Heart left ventricle (tissue), 16 donors: ENCODE results near the gene GRAMD4. TPM values are rescaled to one million over a fixed set of nuclear protein-coding genes. Genes with fewer than 3 reads are reported as not detected.

Experiments used
- ATAC-seq, 4 donors: fragments of 200-7000 bp; cut with Tn5 transposase; one replicate each; pipeline ENCODE4 v1.9.1; 2020 to 2022; ENCODE audit warnings: moderate library complexity in 4 of 4, mild to moderate bottlenecking in 3 of 4, moderate number of reproducible peaks in 1 of 4
- DNase-seq, 5 donors: peaks; one replicate each; pipeline ENCODE4 v3.0.0-alpha.2; 2020
- H3K27ac ChIP-seq, 12 donors: fragments of 200-600 bp; sonication (generic) in 4 of 12; one replicate each; pipeline versions ENCODE4 v1.5.0 to v1.8.0; 2016 to 2022; ENCODE audit warnings: mild to moderate bottlenecking in 2 of 12
- H3K27me3 ChIP-seq, 9 donors: fragments of 200-600 bp; sonication (generic) in 2 of 9; one replicate each; pipeline versions ENCODE4 v1.5.1 to v1.8.0; 2016 to 2022; ENCODE audit warnings: mild to moderate bottlenecking in 3 of 9
- H3K36me3 ChIP-seq, 9 donors: fragments of 200-600 bp; sonication (generic) in 2 of 9; one replicate each; pipeline versions ENCODE4 v1.5.0 to v1.8.0; 2018 to 2022; ENCODE audit warnings: mild to moderate bottlenecking in 2 of 9
- H3K4me1 ChIP-seq, 12 donors: fragments of 200-600 bp; sonication (generic) in 4 of 12; one replicate each; pipeline versions ENCODE4 v1.5.0 to v1.8.0; 2016 to 2022; ENCODE audit warnings: mild to moderate bottlenecking in 3 of 12
- H3K4me3 ChIP-seq, 12 donors: fragments of 200-600 bp; sonication (generic) in 4 of 12; one replicate each; pipeline versions ENCODE4 v1.5.0 to v1.8.0; 2017 to 2022; ENCODE audit warnings: mild to moderate bottlenecking in 9 of 12, moderate library complexity in 4 of 12
- H3K9me3 ChIP-seq, 12 donors: fragments of 200-600 bp; sonication (generic) in 4 of 12; one replicate each; pipeline versions ENCODE4 v1.5.0 to v1.8.0; 2016 to 2022; ENCODE audit warnings: mild to moderate bottlenecking in 1 of 12
- POLR2A ChIP-seq, 2 donors: fragments of 450-650 bp; IDR thresholded peaks; one replicate each; pipeline ENCODE4 v1.6.1; 2017; ENCODE audit warnings: antibody characterized with exemption in 2 of 2, mild to moderate bottlenecking in 2 of 2, moderate library complexity in 2 of 2
- WGBS, 4 donors: extraction: QIAGEN DNeasy Blood & Tissue Kit in 2 of 4; methylation state at CpG; one replicate each; pipeline versions ENCODE4 v1.1.5 to v1.1.7; 2013 to 2018; 5-methylcytosine and 5-hydroxymethylcytosine counted together
- intact Hi-C, 10 donors: fragments of 100-400 bp; cut with DNase I; formaldehyde crosslinking; loops; one replicate each; pipeline versions ENCODE4 v1.11.1 to v1.14.2; 2022
- polyA plus RNA-seq, 2 donors: library from polyadenylated mRNA; stranded (reverse); fragments of 200-250 nt; gene quantifications; one replicate each; pipeline ENCODE4 v1.2.3, GENCODE V29; 2013
- total RNA-seq, 9 donors: library from RNA; depleted of rRNA in 2 of 9; stranded (reverse); fragments of >200 nt in 2 of 9; fragmentation: NEBNext Ultra II Directional in 3 of 9; extraction: Animal tissue kit (Norgen Biotek cat#: 25700) in 3 of 9; gene quantifications; one replicate each; pipeline versions ENCODE4 v1.1.0 to v1.2.4, GENCODE V29; 2016 to 2023
- TF ChIP-seq, protein P1 (sequence below), 12 donors: fragments of 200-600 bp; sonication (generic) in 4 of 12; IDR thresholded peaks; one replicate each; pipeline versions ENCODE4 v1.5.0 to v1.8.0; 2018 to 2022; ENCODE audit warnings: antibody characterized with exemption in 12 of 12, mild to moderate bottlenecking in 5 of 12
- donor health status: ischemic (EF 13 %, LVEDD 7.1; RV severe dilation, severe dysfunction).
- donor health status: healthy with polysubstance abuse.
- donor health status: DM: no; HTN: yes; CAD: no.
- donor health status: DM: no; HTN: no; CAD: no.
- donor health status: ischemic (EF 25% LVEDD 6.9; RV normal size, moderate dysfunction).
- donor health status: ischemic (EF 25% LVEDD 5.7; RV mildly dilated, moderate dysfunction).
- donor health status: healthy.
- donor health status: DM: yes; HTN: yes; CAD: no.
- donor health status: ischemic (EF 35%, LVEDD 5.7; RV mildly dilated, moderate dysfunction).
- donor health status: nonischemic (EF 11% LVEDD 7.7; RV severe dilation, severe dysfunction).
- donor health status: DM: yes; HTN: yes; CAD: no.
- donor health status: PGD.
- donor health status: ischemic (EF 29% LVEDD 5.4; RV normal size, mild dysfunction).
- donor health status: nonischemic (EF 23%, LVEDD 6.1; RV moderate dilation, normal function).

The GRAMD4 gene
- total and polyA plus RNA-seq, 11 donors, result 22.4 to 122 (median 63.1) TPM

DNA sequence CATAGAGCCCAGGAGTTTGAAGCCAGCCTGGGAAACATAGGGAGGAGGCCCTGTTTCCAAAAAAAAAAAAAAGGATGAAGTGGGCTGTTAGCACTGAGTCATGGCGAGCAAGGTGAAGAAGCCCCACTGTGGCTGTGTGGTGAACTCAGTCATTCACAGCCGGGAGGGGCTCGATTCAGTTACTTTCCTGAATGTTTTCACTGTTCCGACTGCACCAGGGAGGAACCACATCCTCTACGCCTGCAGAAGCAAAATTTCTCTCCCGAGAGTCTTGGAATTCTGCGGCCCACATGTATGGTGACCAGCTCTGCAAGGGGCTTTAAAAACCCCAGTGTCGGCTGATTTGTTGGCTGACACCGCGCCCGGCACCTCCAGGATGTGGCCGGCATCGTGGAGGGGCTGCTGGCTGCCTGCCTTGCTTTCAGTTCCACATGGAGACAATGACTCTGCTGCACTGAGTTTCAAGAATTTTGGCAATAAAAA is 27.8 kb upstream of the GRAMD4 start:
- intact Hi-C loops, result no loop called here
- H3K4me3 ChIP-seq, result peak overlapping the region in 9 of 12 donors; percentile 13 to 47 (median 36)
- peaks cover 11 to 93% (median 75%) of the 10 kb centered on the region in 12 donors for H3K4me1 ChIP-seq
- TF ChIP-seq, protein P1, sequence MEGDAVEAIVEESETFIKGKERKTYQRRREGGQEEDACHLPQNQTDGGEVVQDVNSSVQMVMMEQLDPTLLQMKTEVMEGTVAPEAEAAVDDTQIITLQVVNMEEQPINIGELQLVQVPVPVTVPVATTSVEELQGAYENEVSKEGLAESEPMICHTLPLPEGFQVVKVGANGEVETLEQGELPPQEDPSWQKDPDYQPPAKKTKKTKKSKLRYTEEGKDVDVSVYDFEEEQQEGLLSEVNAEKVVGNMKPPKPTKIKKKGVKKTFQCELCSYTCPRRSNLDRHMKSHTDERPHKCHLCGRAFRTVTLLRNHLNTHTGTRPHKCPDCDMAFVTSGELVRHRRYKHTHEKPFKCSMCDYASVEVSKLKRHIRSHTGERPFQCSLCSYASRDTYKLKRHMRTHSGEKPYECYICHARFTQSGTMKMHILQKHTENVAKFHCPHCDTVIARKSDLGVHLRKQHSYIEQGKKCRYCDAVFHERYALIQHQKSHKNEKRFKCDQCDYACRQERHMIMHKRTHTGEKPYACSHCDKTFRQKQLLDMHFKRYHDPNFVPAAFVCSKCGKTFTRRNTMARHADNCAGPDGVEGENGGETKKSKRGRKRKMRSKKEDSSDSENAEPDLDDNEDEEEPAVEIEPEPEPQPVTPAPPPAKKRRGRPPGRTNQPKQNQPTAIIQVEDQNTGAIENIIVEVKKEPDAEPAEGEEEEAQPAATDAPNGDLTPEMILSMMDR (IDR thresholded peaks at IDR 0.05), result no peak
- TF ChIP-seq POLR2A (IDR thresholded peaks at IDR 0.05), result no peak
- H3K27ac ChIP-seq, result peak overlapping the region; percentile 50 to 92 (median 87)
- 5 to 7% (median 6%) methylated on average over 13 of the region's 13 CpGs for WGBS, 4 donors
- H3K9me3 ChIP-seq, result no peaks in the 10 kb centered on the region
- DNase-seq (peak in 4 of 5 donors; percentile 74 to 80 (median 75)), ATAC-seq (peak in 1 of 4 donors; percentile 14)
- no peaks in the 10 kb centered on the region for H3K27me3 ChIP-seq
- no peaks in the 10 kb centered on the region for H3K36me3 ChIP-seq

DNA sequence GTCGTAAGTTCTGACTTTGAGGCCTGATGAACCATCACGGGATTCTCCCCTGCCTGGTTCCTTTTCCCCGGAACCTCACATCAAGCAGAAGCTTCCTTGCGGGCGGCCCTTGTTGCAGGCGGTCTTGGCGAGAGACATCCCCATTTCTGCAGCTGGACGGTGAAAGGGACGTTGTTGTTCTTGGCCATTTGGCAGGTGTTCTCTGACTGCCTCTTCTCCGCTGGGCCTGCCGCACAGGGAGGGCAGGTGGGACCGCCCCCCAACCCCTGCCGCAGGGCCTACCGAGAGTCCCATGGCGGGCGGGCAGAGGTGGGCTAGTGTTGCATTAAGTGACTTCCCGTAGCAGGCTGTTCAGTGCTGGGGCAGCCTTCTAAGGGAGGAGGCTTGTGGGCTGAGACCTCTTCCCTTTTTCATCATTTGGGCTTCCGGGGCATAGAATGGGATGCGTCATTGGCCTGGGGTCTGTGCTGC is 26.9 kb upstream of the GRAMD4 start:
- Histone ChIP-seq H3K9me3 (no peaks in the 10 kb centered on the region), H3K4me3 (peak overlapping the region in 4 of 12 donors; percentile 36 to 47 (median 41)), H3K4me1 (peaks cover 11 to 85% (median 69%) of the 10 kb centered on the region in 12 donors), H3K27ac (peak overlapping the region; percentile 11 to 92 (median 87)), H3K27me3 (no peaks in the 10 kb centered on the region), H3K36me3 (no peaks in the 10 kb centered on the region)
- TF ChIP-seq POLR2A (IDR thresholded peaks at IDR 0.05), result no peak
- TF ChIP-seq, protein P1 (IDR thresholded peaks at IDR 0.05), result no peak
- intact Hi-C loops, result no loop called here
- peak in 1 of 4 donors; percentile 6 for ATAC-seq
- DNase-seq, result peak in 1 of 5 donors; percentile 59
- 63 to 74% (median 64%) methylated on average over 19 of the region's 19 CpGs for WGBS, 4 donors

DNA sequence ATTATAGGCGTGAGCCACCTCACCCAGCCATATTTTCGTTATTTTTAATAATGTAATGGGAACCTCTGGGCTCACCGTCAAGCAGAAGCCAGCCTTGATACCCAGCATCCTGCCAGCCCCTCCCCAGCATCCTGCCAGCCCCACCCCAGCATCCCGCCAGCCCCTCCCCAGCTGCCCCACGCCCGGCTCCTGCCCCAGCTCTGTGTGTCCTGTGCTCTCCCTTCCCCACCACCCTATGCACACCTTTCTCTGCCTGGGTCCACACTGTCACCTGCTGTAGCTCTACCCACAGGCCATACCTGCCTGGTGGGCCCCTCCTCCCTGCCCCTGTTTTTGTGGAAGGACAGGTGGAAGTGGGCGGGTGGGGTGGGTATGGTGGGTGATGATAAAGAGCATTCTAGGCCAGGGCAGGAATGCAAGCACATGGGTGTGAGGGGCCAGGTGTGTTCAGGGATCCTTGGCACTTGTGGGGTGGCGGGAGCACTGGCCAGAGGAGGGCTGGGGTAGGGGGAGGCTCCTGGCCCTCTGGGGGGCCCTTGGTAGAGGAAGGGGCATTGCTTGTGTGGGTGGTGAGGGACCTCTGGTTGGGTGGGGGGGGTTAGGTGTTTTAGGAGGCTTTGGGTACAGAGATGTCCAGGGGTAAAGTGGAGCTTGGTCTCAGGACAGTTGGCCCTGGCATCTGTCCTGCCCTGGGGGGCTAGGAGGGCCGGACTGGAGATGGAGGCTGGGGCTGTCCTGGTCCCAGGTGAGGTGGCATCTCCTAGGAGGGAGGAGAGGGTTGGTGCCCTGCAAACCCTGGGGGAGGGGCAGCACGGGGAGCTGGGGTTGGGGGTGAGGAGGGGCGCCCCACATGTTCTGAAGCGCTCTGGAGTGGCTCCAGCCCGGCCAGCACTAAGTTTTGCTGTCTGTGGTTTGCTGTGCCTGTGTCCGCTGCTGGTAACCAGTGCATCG is 25.9 kb upstream of the GRAMD4 start:
- WGBS, 4 donors, result 83 to 90% (median 86%) methylated on average over 14 to 15 of the region's 15 CpGs
- no peak for TF ChIP-seq POLR2A (IDR thresholded peaks at IDR 0.05)
- TF ChIP-seq, protein P1 (IDR thresholded peaks at IDR 0.05), result no peak
- Histone ChIP-seq H3K4me1 (peaks cover 11 to 86% (median 65%) of the 10 kb centered on the region in 12 donors), H3K4me3 (no peak overlapping the region), H3K27me3 (no peaks in the 10 kb centered on the region), H3K9me3 (no peaks in the 10 kb centered on the region), H3K36me3 (no peaks in the 10 kb centered on the region), H3K27ac (peak overlapping the region in 7 of 12 donors; percentile 87 to 92 (median 89))
- DNase-seq (no peak), ATAC-seq (no peak)
- intact Hi-C loops, result no loop called here

DNA sequence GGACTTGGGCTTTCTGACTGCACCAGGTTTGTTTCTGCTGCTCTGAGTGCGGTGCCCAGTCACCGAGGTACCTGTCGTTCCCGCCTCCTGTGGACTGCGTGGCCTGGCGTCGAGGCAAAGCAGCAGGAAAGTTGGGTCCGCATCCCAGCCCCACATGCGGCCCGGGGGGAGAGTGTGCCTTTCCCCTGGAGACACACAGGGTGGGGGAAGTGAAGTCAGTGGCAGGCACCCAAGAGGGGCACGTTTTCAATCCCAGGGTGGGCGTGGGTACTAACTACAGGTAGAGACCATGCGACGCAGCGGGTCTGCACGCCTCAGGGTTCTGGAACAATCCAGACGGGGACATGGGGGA is 25.3 kb upstream of the GRAMD4 start:
- WGBS, 4 donors, result 91 to 97% (median 93%) methylated on average over 16 to 17 of the region's 17 CpGs
- ATAC-seq (no peak), DNase-seq (peak in 1 of 5 donors; percentile 18)
- TF ChIP-seq, protein P1 (IDR thresholded peaks at IDR 0.05), result no peak
- TF ChIP-seq POLR2A (IDR thresholded peaks at IDR 0.05), result no peak
- peaks cover 7 to 87% (median 59%) of the 10 kb centered on the region in 12 donors for H3K4me1 ChIP-seq
- H3K27me3 ChIP-seq, result no peaks in the 10 kb centered on the region
- H3K27ac ChIP-seq, result peak overlapping the region in 9 of 12 donors; percentile 41 to 91 (median 79)
- H3K4me3 ChIP-seq, result no peak overlapping the region
- H3K36me3 ChIP-seq, result no peaks in the 10 kb centered on the region
- no peaks in the 10 kb centered on the region for H3K9me3 ChIP-seq
- intact Hi-C loops, result no loop called here
